ENCODE measurements around the gene RB1. TPM values are rescaled to one million over a fixed set of nuclear protein-coding genes. Genes with fewer than 3 reads are reported as not detected.

RB1 gene
- total RNA-seq, 4 donors from 2014 or later = 23.0 to 62.6 (median 42.4) TPM

GRCh38 chr13:48475230-48475629 is 171.7 kb downstream of the RB1 start:
- intact Hi-C loops (cut with DNase I) = no loop called here
- no peaks in the 10 kb centered on the region for H3K27me3 ChIP-seq
- WGBS, 2 donors = 79 to 94% methylated on average over 2 of the region's 2 CpGs

GRCh38 chr13:48476215-48476614 is 172.7 kb downstream of the RB1 start:
- H3K27me3 ChIP-seq = no peaks in the 10 kb centered on the region
- intact Hi-C loops (cut with DNase I) = no loop called here
- no peak overlapping the region for H3K4me3 ChIP-seq
- no peak for TF ChIP-seq POLR2A (IDR thresholded peaks at IDR 0.05)
- TF ChIP-seq CTCF (IDR thresholded peaks at IDR 0.05) = no peak
- H3K4me1 ChIP-seq = no peaks in the 10 kb centered on the region
- DNase-seq = no peak
- no peaks in the 10 kb centered on the region for H3K9me3 ChIP-seq
- H3K36me3 ChIP-seq = peaks cover 0 to 53% (median 0%) of the 10 kb centered on the region in 3 donors
- peak overlapping the region in 1 of 4 donors; percentile 25 for H3K27ac ChIP-seq

More at GRCh38 chr13:48475230-48475629, 171.7 kb downstream of the RB1 start:
- Histone ChIP-seq H3K36me3 (peaks cover 0 to 51% (median 0%) of the 10 kb centered on the region in 3 donors), H3K9me3 (no peaks in the 10 kb centered on the region), H3K4me1 (no peaks in the 10 kb centered on the region), H3K27ac (no peak overlapping the region), H3K4me3 (no peak overlapping the region)
- TF ChIP-seq POLR2A (IDR thresholded peaks at IDR 0.05) = no peak
- TF ChIP-seq CTCF (IDR thresholded peaks at IDR 0.05) = no peak
- DNase-seq = no peak

- intact Hi-C loops (cut with DNase I) = no loop called here
- H3K4me3 ChIP-seq = no peak overlapping the region
- peak overlapping the region in 1 of 4 donors; percentile 25 for H3K27ac ChIP-seq
- WGBS, 2 donors = 60 to 62% methylated on average over 4 of the region's 4 CpGs
- no peaks in the 10 kb centered on the region for H3K9me3 ChIP-seq
- TF ChIP-seq POLR2A (IDR thresholded peaks at IDR 0.05) (no peak), CTCF (IDR thresholded peaks at IDR 0.05) (no peak)
- no peaks in the 10 kb centered on the region for H3K27me3 ChIP-seq
- DNase-seq = no peak
- peaks cover 0 to 53% (median 0%) of the 10 kb centered on the region in 3 donors for H3K36me3 ChIP-seq
- H3K4me1 ChIP-seq = no peaks in the 10 kb centered on the region
Observed at GRCh38 chr13:48476686-48477085, 173.1 kb downstream of the RB1 start.

GRCh38 chr13:48477191-48477855 is 173.8 kb downstream of the RB1 start:
- WGBS, 2 donors = 75 to 91% methylated on average over 2 of the region's 2 CpGs
- H3K27me3 ChIP-seq = no peaks in the 10 kb centered on the region
- no peaks in the 10 kb centered on the region for H3K4me1 ChIP-seq
- peak overlapping the region in 2 of 4 donors; percentile 25 to 27 for H3K27ac ChIP-seq
- intact Hi-C loops (cut with DNase I) = no loop called here
- no peak overlapping the region for H3K4me3 ChIP-seq
- H3K9me3 ChIP-seq = no peaks in the 10 kb centered on the region
- TF ChIP-seq CTCF (IDR thresholded peaks at IDR 0.05) (no peak), POLR2A (IDR thresholded peaks at IDR 0.05) (no peak)
- peaks cover 0 to 53% (median 0%) of the 10 kb centered on the region in 3 donors for H3K36me3 ChIP-seq
- no peak for DNase-seq

- no peaks in the 10 kb centered on the region for H3K4me1 ChIP-seq
- WGBS, 2 donors = 58 to 73% methylated on average over 1 of the region's 1 CpG
- intact Hi-C loops (cut with DNase I) = no loop called here
- no peaks in the 10 kb centered on the region for H3K9me3 ChIP-seq
- H3K36me3 ChIP-seq = peaks cover 0 to 53% (median 0%) of the 10 kb centered on the region in 3 donors
- no peak overlapping the region for H3K4me3 ChIP-seq
- TF ChIP-seq CTCF (IDR thresholded peaks at IDR 0.05) (no peak), POLR2A (IDR thresholded peaks at IDR 0.05) (no peak)
- no peaks in the 10 kb centered on the region for H3K27me3 ChIP-seq
- no peak for DNase-seq
- H3K27ac ChIP-seq = no peak overlapping the region
Observed at GRCh38 chr13:48478391-48478790, 174.8 kb downstream of the RB1 start.

Data from esophagus squamous epithelium (tissue), 5 donors.